Nephron progenitor cell (in vitro differentiated cells): ENCODE data around the gene GPR107.
"Not testable (repeated sequence)": the region's sequence is repeated elsewhere in the genome, so short reads cannot be mapped to it uniquely, and the experiment has no call there.

Source experiments
- DNase-seq: peaks from one replicate; pipeline ENCODE4 v3.0.0; 2021
- H3K27ac Mint-ChIP-seq: 2 replicates; pipeline ENCODE4 v1.8.0; 2021; ENCODE audit warnings: mild to moderate bottlenecking, moderate library complexity, mixed read lengths
- H3K27me3 Mint-ChIP-seq: 2 replicates; pipeline ENCODE4 v1.8.0; 2021; ENCODE audit warnings: mild to moderate bottlenecking, low read depth, mixed read lengths; ENCODE audit not compliant: poor library complexity
- H3K36me3 Mint-ChIP-seq: 2 replicates; pipeline ENCODE4 v1.8.0; 2021; ENCODE audit warnings: low read depth, mixed read lengths
- H3K4me1 Mint-ChIP-seq: 2 replicates; pipeline ENCODE4 v1.8.0; 2021; ENCODE audit warnings: mixed read lengths
- H3K4me3 Mint-ChIP-seq: 2 replicates; pipeline ENCODE4 v1.8.0; 2021; ENCODE audit warnings: mild to moderate bottlenecking, moderate library complexity, mixed read lengths
- H3K9me3 Mint-ChIP-seq: 2 replicates; pipeline ENCODE4 v1.8.0; 2021; ENCODE audit warnings: mild to moderate bottlenecking, moderate library complexity, mixed read lengths
- TF ChIP-seq, protein P1 (sequence below): fragments of 200-600 bp; sonication (generic); IDR thresholded peaks from 2 replicates; pipeline ENCODE4 v1.5.0; 2021; ENCODE audit warnings: antibody characterized with exemption

Gene GPR107

GRCh38 chr9:130013326-130013725 is 40.4 kb upstream of the GPR107 start:
- Mint-ChIP-seq H3K27me3 (no peaks in the 10 kb centered on the region), H3K4me3 (no peak overlapping the region), H3K4me1 (no peaks in the 10 kb centered on the region), H3K36me3 (peaks cover 25% of the 10 kb centered on the region), H3K27ac (no peak overlapping the region), H3K9me3 (peaks cover 19% of the 10 kb centered on the region)
- DNase-seq: no peak
- TF ChIP-seq, protein P1, sequence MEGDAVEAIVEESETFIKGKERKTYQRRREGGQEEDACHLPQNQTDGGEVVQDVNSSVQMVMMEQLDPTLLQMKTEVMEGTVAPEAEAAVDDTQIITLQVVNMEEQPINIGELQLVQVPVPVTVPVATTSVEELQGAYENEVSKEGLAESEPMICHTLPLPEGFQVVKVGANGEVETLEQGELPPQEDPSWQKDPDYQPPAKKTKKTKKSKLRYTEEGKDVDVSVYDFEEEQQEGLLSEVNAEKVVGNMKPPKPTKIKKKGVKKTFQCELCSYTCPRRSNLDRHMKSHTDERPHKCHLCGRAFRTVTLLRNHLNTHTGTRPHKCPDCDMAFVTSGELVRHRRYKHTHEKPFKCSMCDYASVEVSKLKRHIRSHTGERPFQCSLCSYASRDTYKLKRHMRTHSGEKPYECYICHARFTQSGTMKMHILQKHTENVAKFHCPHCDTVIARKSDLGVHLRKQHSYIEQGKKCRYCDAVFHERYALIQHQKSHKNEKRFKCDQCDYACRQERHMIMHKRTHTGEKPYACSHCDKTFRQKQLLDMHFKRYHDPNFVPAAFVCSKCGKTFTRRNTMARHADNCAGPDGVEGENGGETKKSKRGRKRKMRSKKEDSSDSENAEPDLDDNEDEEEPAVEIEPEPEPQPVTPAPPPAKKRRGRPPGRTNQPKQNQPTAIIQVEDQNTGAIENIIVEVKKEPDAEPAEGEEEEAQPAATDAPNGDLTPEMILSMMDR: no peak

DNA sequence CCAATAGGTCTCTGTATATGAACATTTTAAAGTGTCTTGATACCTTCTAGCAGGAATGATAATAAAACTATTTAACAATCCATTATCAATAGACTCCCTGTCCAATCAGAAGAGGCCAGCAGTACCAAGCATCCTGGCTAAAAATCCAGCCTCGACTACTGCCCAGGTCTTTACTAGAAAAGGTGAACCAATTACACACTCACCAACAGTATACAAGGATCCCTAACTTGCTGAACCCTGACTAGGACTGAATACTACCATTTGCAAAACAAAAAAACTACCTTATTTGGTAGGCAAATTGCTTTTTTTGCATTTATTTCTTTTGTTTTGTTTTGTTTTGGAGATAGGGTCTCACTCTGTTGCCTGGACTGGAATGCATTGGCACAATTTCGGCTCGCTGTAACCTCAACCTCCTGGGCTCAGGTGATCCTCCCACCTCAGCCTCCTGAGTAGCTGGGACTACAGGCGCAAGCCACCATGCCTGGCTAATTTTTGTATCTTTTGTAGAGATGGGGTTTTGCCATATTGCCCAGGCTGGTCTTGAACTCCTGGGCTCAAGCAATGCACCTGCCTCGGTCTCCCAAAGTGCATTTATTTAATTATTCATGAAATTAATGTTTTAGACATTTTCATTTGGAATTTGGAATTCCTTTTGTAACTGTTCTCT is 38.2 kb upstream of the GPR107 start:
- peaks cover 30% of the 10 kb centered on the region for H3K36me3 Mint-ChIP-seq
- TF ChIP-seq, protein P1: no peak
- peaks cover 19% of the 10 kb centered on the region for H3K9me3 Mint-ChIP-seq
- H3K27ac Mint-ChIP-seq: no peak overlapping the region
- H3K4me1 Mint-ChIP-seq: no peaks in the 10 kb centered on the region
- H3K27me3 Mint-ChIP-seq: no peaks in the 10 kb centered on the region
- no peak overlapping the region for H3K4me3 Mint-ChIP-seq
- no peak for DNase-seq

DNA sequence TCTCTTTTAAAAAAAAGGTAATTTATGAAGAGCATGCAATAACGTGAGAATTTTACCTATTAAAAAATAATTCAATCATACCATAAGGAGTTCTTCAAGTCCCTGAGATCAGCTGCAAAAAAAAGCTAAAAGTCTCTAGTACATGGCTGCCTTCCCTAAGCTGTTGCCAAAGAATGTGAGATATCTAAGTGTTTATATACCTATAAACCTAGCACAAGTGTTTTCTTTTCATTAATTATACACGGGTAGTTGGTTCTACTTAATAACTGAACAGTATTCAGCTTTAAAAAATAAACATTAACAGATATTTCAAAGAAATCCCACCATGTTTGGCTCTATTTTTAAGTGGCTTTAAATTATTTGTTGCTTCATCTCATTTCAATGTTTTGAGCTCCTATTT is 36.6 kb upstream of the GPR107 start:
- Mint-ChIP-seq H3K4me3 (no peak overlapping the region), H3K9me3 (peaks cover 19% of the 10 kb centered on the region), H3K4me1 (no peaks in the 10 kb centered on the region), H3K36me3 (peaks cover 25% of the 10 kb centered on the region), H3K27me3 (no peaks in the 10 kb centered on the region), H3K27ac (no peak overlapping the region)
- no peak for DNase-seq
- TF ChIP-seq, protein P1: no peak

DNA sequence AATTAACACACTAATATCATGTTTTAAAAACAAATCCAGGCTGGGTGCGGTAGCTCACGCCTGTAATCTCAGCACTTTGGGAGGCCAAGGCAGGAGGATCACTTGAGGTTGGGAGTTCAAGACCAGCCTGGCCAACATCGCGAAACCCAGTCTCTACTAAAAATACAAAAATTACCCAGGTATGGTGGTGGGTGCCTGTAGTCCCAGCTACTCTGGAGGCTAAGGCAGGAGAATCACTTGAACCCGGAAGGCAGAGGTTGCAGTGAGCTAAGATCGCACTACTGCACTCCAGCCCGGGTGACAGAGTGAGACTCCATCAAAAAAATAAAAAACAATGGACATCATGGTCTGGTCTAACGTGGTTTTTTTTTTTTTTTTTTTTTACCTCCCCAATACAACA is 36.2 kb upstream of the GPR107 start:
- H3K9me3 Mint-ChIP-seq: peaks cover 19% of the 10 kb centered on the region

DNA sequence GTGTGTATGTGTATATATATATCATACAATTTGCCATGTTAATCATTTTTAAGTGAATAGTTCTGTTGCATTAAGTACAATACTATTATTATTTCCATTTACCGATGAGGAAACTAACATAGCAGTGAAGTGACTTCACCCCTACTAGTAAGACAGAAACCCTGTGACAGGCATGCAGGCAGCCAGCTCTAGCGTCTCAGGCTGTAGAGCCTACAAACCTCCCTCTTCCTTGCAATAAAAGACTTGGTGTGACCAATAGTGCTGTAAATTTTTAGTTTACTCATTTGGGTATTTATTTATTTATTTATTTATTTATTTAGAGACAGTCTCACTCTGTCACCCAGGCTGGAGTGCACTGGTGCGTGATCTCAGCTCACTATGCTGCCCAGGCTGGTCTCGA is 35.4 kb upstream of the GPR107 start:
- no peaks in the 10 kb centered on the region for H3K4me1 Mint-ChIP-seq
- H3K27me3 Mint-ChIP-seq: no peaks in the 10 kb centered on the region
- H3K9me3 Mint-ChIP-seq: peaks cover 19% of the 10 kb centered on the region
- TF ChIP-seq, protein P1: no peak
- no peak overlapping the region for H3K4me3 Mint-ChIP-seq
- peaks cover 25% of the 10 kb centered on the region for H3K36me3 Mint-ChIP-seq
- DNase-seq: no peak
- H3K27ac Mint-ChIP-seq: no peak overlapping the region

More for the DNA sequence above, 36.2 kb upstream of the GPR107 start:
- H3K36me3 Mint-ChIP-seq: peaks cover 25% of the 10 kb centered on the region
- not testable (repeated sequence) for H3K27ac Mint-ChIP-seq, DNase-seq, H3K27me3 Mint-ChIP-seq, H3K4me3 Mint-ChIP-seq, H3K4me1 Mint-ChIP-seq

DNA sequence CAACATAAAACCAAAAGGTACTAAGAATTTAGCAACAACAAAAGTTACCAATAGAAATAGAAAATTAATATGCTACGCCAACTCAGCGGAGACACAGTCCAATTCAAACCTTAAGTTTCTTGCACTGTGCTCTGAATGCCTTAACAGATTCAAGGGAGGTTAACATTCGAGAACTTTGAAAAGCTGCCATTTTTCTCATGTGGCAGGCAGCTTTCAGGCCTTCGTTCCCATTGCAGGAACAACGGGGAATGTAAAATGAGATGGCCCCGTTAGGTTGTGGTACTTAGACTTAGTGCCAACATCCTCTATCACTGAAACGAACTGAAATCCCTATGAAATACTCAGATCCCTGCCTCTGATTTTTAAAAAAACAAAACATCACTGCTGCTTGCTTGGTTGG is 33.1 kb upstream of the GPR107 start:
- H3K4me1 Mint-ChIP-seq: no peaks in the 10 kb centered on the region
- no peak overlapping the region for H3K4me3 Mint-ChIP-seq
- DNase-seq: no peak
- H3K27ac Mint-ChIP-seq: no peak overlapping the region
- peaks cover 13% of the 10 kb centered on the region for H3K9me3 Mint-ChIP-seq
- TF ChIP-seq, protein P1: no peak
- no peaks in the 10 kb centered on the region for H3K27me3 Mint-ChIP-seq
- H3K36me3 Mint-ChIP-seq: peaks cover 21% of the 10 kb centered on the region
